H1 (cell line): ENCODE measurements around the gene TUBB1. TPM values are rescaled to one million over a fixed set of nuclear protein-coding genes. Genes with fewer than 3 reads are reported as not detected.

Experiments used
- CTCF ChIA-PET: fragments of 300-600 bp; sonication (Branson Sonifier 250); formaldehyde crosslinking; loops from one replicate; lab custom pipeline; 2021; ENCODE audit not compliant: partially characterized antibody; lab: Charles Lee
- POLR2A ChIA-PET: fragments of 300-600 bp; sonication (Branson Sonifier 250); formaldehyde crosslinking; loops from one replicate; lab custom pipeline; 2021; ENCODE audit warnings: inconsistent platforms; ENCODE audit not compliant: partially characterized antibody; lab: Charles Lee
- DNase-seq, 2 experiments: peaks; one replicate each; pipeline versions ENCODE4 v3.0.0 to v3.0.0-alpha.2; 2010 to 2022; ENCODE audit warnings: low spot score in 2 of 2, low read depth in 1 of 2, mixed read lengths in 1 of 2
- FAIRE-seq: peaks from 2 replicates; lab custom pipeline; 2011; peaks lifted over from hg19 to GRCh38; lab: Jason Lieb, UNC
- H2AFZ ChIP-seq: 2 replicates; pipeline ENCODE4 v1.8.1; 2012; ENCODE audit warnings: low read length, inconsistent platforms
- H2AK5ac ChIP-seq: 2 replicates; pipeline ENCODE4 v1.6.1; 2013; ENCODE audit warnings: low read depth, low read length
- H2BK120ac ChIP-seq: replicated peaks from 2 replicates; pipeline ENCODE3; 2013; ENCODE audit warnings: low read depth, low read length, inconsistent platforms
- H2BK12ac ChIP-seq: 2 replicates; pipeline ENCODE4 v1.6.1; 2013; ENCODE audit warnings: low read depth, low read length
- H2BK15ac ChIP-seq: 2 replicates; pipeline ENCODE4 v1.6.1; 2013; ENCODE audit warnings: low read length
- H2BK20ac ChIP-seq: 2 replicates; pipeline ENCODE4 v1.6.1; 2013; ENCODE audit warnings: low read length
- H2BK5ac ChIP-seq: 2 replicates; pipeline ENCODE4 v1.6.1; 2013; ENCODE audit warnings: low read depth, low read length
- H3K14ac ChIP-seq: 2 replicates; pipeline ENCODE4 v1.6.1; 2013; ENCODE audit warnings: inconsistent platforms; ENCODE audit not compliant: insufficient read length
- H3K18ac ChIP-seq: 2 replicates; pipeline ENCODE4 v1.6.1; 2013; ENCODE audit warnings: low read length; ENCODE audit errors: extremely low read depth
- H3K23ac ChIP-seq: 2 replicates; pipeline ENCODE4 v1.6.1; 2013; ENCODE audit warnings: inconsistent platforms; ENCODE audit not compliant: insufficient read length
- H3K23me2 ChIP-seq: 2 replicates; pipeline ENCODE4 v1.6.1; 2013; ENCODE audit warnings: low read depth, low read length
- H3K27ac ChIP-seq: 2 replicates; pipeline ENCODE4 v1.6.1; 2011; ENCODE audit warnings: low read depth, low read length, inconsistent platforms
- H3K27me3 ChIP-seq, 4 experiments: replicated peaks in 1 of 4; 1 replicate in 1 of 4; 2 replicates in 3 of 4; pipeline versions ENCODE4 v1.6.1 to v1.8.1; 2011 to 2013; ENCODE audit warnings: low read length in 3 of 4, mild to moderate bottlenecking in 3 of 4, inconsistent platforms in 2 of 4, mixed read lengths in 2 of 4, moderate library complexity in 1 of 4; ENCODE audit not compliant: control insufficient read depth in 3 of 4, insufficient read depth in 3 of 4; ENCODE audit errors: extremely low read depth in 1 of 4
- H3K36me3 ChIP-seq, 4 experiments: 2 replicates each; pipeline versions ENCODE4 v1.6.1 to v1.8.1; 2011 to 2013; ENCODE audit warnings: mild to moderate bottlenecking in 4 of 4, low read length in 3 of 4, moderate library complexity in 2 of 4, control low read depth in 1 of 4, inconsistent platforms in 1 of 4; ENCODE audit not compliant: insufficient read depth in 4 of 4, control insufficient read depth in 2 of 4
- H3K4ac ChIP-seq: replicated peaks from 2 replicates; pipeline ENCODE3; 2013; ENCODE audit warnings: low read length, low read depth, mixed read lengths, inconsistent platforms; ENCODE audit not compliant: insufficient read length
- H3K4me1 ChIP-seq, 4 experiments: replicated peaks in 1 of 4; 1 replicate in 1 of 4; 2 replicates in 3 of 4; pipeline versions ENCODE4 v1.6.1 to v1.8.1; 2011 to 2013; ENCODE audit warnings: low read length in 3 of 4, inconsistent platforms in 2 of 4, mixed read lengths in 1 of 4; ENCODE audit not compliant: insufficient read depth in 4 of 4, control insufficient read depth in 3 of 4
- H3K4me2 ChIP-seq, 2 experiments: 2 replicates each; pipeline versions ENCODE4 v1.6.1 to v1.8.1; 2011 to 2013; ENCODE audit warnings: low read depth in 2 of 2, low read length in 2 of 2, control low read depth in 1 of 2, inconsistent platforms in 1 of 2, mild to moderate bottlenecking in 1 of 2; ENCODE audit not compliant: insufficient read depth in 1 of 2
- H3K4me3 ChIP-seq, 4 experiments: fragments of 200-600, 300-600 bp in 1 of 4; sonication (generic), shearing (Covaris generic), sonication (Bioruptor Twin) in 1 of 4; 2 replicates each; pipeline versions ENCODE4 v1.5.1 to v1.8.1; 2011 to 2016; ENCODE audit warnings: low read length in 4 of 4, low read depth in 3 of 4, control low read depth in 2 of 4, inconsistent platforms in 2 of 4, mild to moderate bottlenecking in 2 of 4, mixed read lengths in 1 of 4, moderate library complexity in 1 of 4; ENCODE audit not compliant: insufficient read depth in 2 of 4; ENCODE audit errors: extremely low read depth in 1 of 4
- H3K56ac ChIP-seq: replicated peaks from 2 replicates; pipeline ENCODE3; 2013; ENCODE audit warnings: low read depth, mild to moderate bottlenecking, mixed read lengths, low read length, inconsistent platforms; ENCODE audit not compliant: insufficient read length
- H3K79me1 ChIP-seq: 2 replicates; pipeline ENCODE4 v1.6.1; 2013; ENCODE audit warnings: low read depth, low read length, control low read depth
- H3K79me2 ChIP-seq, 2 experiments: 2 replicates each; pipeline versions ENCODE4 v1.6.1 to v1.8.1; 2012 to 2013; ENCODE audit warnings: low read length in 2 of 2, mild to moderate bottlenecking in 2 of 2, inconsistent platforms in 1 of 2; ENCODE audit not compliant: insufficient read depth in 2 of 2, control insufficient read depth in 1 of 2
- H3K9ac ChIP-seq, 4 experiments: replicated peaks in 1 of 4; 1 replicate in 1 of 4; 2 replicates in 3 of 4; pipeline versions ENCODE4 v1.6.1 to v1.8.1; 2011 to 2013; ENCODE audit warnings: low read depth in 3 of 4, low read length in 3 of 4, control low read depth in 2 of 4, mild to moderate bottlenecking in 2 of 4, moderate library complexity in 2 of 4, inconsistent platforms in 1 of 4; ENCODE audit errors: extremely low read depth in 1 of 4
- H3K9me3 ChIP-seq, 2 experiments: 2 replicates each; pipeline versions ENCODE4 v1.6.1 to v1.8.1; 2012 to 2013; ENCODE audit warnings: mild to moderate bottlenecking in 2 of 2, moderate library complexity in 2 of 2, control low read depth in 1 of 2, inconsistent platforms in 1 of 2, low read depth in 1 of 2, low read length in 1 of 2, mixed read lengths in 1 of 2; ENCODE audit not compliant: insufficient read depth in 2 of 2
- H4K20me1 ChIP-seq, 2 experiments: replicated peaks in 1 of 2; 2 replicates each; pipeline versions ENCODE3 to v1.8.1; 2011 to 2013; ENCODE audit warnings: inconsistent platforms in 2 of 2, low read length in 2 of 2, mild to moderate bottlenecking in 1 of 2; ENCODE audit not compliant: insufficient read depth in 2 of 2, control insufficient read depth in 1 of 2
- H4K5ac ChIP-seq: 2 replicates; pipeline ENCODE4 v1.6.1; 2013; ENCODE audit warnings: low read length, low read depth, mixed read lengths, inconsistent platforms; ENCODE audit not compliant: insufficient read length
- H4K8ac ChIP-seq: 2 replicates; pipeline ENCODE4 v1.8.0; 2013; ENCODE audit warnings: mild to moderate bottlenecking, moderate library complexity, low read length, inconsistent platforms; ENCODE audit not compliant: insufficient read depth; ENCODE audit errors: extremely low read depth
- H4K91ac ChIP-seq: replicated peaks from 2 replicates; pipeline ENCODE3; 2013; ENCODE audit warnings: low read length, mixed read lengths, inconsistent platforms; ENCODE audit not compliant: insufficient read length
- BRCA1 ChIP-seq: IDR thresholded peaks from 2 replicates; pipeline ENCODE4 v1.6.1; 2012; ENCODE audit warnings: low read depth, low read length, improper control_type of control experiment
- CBX5 ChIP-seq: fragments of 300-800, 300-1000 bp; sonication (generic); IDR thresholded peaks from 2 replicates; pipeline ENCODE4 v1.7.1; 2016; ENCODE audit warnings: antibody characterized with exemption, low read length, low read depth
- EP300 ChIP-seq, 2 experiments: IDR thresholded peaks; 1 replicate in 1 of 2; 2 replicates in 1 of 2; pipeline ENCODE4 v1.6.1; 2011 to 2012; ENCODE audit warnings: low read depth in 2 of 2, low read length in 2 of 2, mild to moderate bottlenecking in 2 of 2, borderline replicate concordance in 1 of 2, inconsistent platforms in 1 of 2, moderate library complexity in 1 of 2
- HDAC6 ChIP-seq: IDR thresholded peaks from one replicate; pipeline ENCODE4 v1.7.1; 2012; ENCODE audit warnings: low read depth, mild to moderate bottlenecking, inconsistent platforms, low read length, moderate library complexity
- JUN ChIP-seq: IDR thresholded peaks from 2 replicates; pipeline ENCODE4 v1.6.1; 2011; ENCODE audit warnings: low read depth, mild to moderate bottlenecking, improper control_type of control experiment, low read length
- SRF ChIP-seq: IDR thresholded peaks from 2 replicates; pipeline ENCODE4 v1.6.1; 2011; ENCODE audit warnings: mild to moderate bottlenecking, low read depth, low read length, moderate library complexity
- TAF7 ChIP-seq: optimal IDR thresholded peaks from 2 replicates; pipeline ENCODE3; 2011; ENCODE audit warnings: low read depth, mild to moderate bottlenecking, inconsistent platforms, low read length, moderate library complexity, borderline replicate concordance
- TBP ChIP-seq: IDR thresholded peaks from 2 replicates; pipeline ENCODE4 v1.6.1; 2011; ENCODE audit warnings: low read depth, low read length, improper control_type of control experiment
- ZNF274 ChIP-seq: IDR thresholded peaks from 2 replicates; pipeline ENCODE4 v1.7.0; 2012; ENCODE audit warnings: low read length, borderline replicate concordance; ENCODE audit errors: extremely low read depth
- WGBS, 2 experiments: shearing (Covaris generic) in 1 of 2; methylation state at CpG; one replicate each; pipeline versions ENCODE4 v1.1.6 to v1.1.7; 2013 to 2015; ENCODE audit warnings: low lambda C conversion rate in 2 of 2, mixed read lengths in 2 of 2, inconsistent platforms in 1 of 2, low coverage in 1 of 2, missing lambda C conversion rate in 1 of 2; ENCODE audit not compliant: insufficient replicate concordance in 2 of 2, insufficient coverage in 1 of 2, insufficient read length in 1 of 2; ENCODE audit errors: extremely low coverage in 1 of 2, missing lambda C conversion rate in 1 of 2; 5-methylcytosine and 5-hydroxymethylcytosine counted together
- polyA plus RNA-seq, 7 experiments: library from polyadenylated mRNA; depleted of rRNA in 3 of 7; stranded (reverse) in 5 of 7; unstranded in 2 of 7; fragments of >200 nt in 5 of 7; fragments of 200-250 nt in 2 of 7; gene quantifications; 1 replicate in 5 of 7; 2 replicates in 1 of 7; 4 replicates in 1 of 7; pipeline versions ENCODE4 v1.2.1 to v1.2.3, GENCODE V29; 2011 to 2013; ENCODE audit warnings: missing spikeins in 2 of 7, mixed read lengths in 2 of 7
- total RNA-seq: library from RNA; stranded (reverse); fragmentation: NEBNext Ultra II Directional; extraction: Animal tissue kit (Norgen Biotek cat#: 25700); gene quantifications from 2 replicates; pipeline ENCODE4 v1.2.1, GENCODE V29; 2021
- TF ChIP-seq, protein P1 (sequence below), 3 experiments: IDR thresholded peaks; 1 replicate in 2 of 3; 2 replicates in 1 of 3; pipeline versions ENCODE4 v1.5.1 to v1.6.1; 2011; ENCODE audit warnings: low read length in 3 of 3, mild to moderate bottlenecking in 3 of 3, inconsistent platforms in 2 of 3, low read depth in 1 of 3, moderate library complexity in 1 of 3; ENCODE audit not compliant: insufficient read depth in 1 of 3; ENCODE audit errors: control extremely low read depth in 1 of 3

TUBB1 gene
- total and polyA plus RNA-seq, 2 of the 8 experiments (the other 6 are each of a cell fraction or from before 2014, with no cell fraction given), result not detected

DNA sequence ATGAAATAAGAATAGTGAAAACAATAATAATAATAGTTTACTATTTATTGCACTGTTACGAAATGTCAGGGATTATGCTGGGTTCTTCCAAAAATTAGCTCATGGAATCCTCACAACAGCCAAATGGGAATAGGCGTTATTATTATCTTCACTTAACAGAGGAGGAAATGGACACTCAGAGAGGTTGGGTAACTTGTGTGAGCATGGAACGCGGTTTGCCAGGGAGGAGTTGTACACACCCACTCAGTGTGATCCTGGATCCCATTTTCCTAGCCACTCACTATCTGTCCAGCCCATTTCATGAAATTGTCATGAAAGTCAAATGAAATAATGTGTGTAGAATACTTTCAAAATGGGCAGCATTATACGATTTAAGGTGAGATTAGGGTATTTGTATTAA lies 33.6 kb upstream of the TUBB1 start:
- Histone ChIP-seq H2BK5ac (no peak overlapping the region), H3K18ac (no peak overlapping the region), H3K4me2 (no peak overlapping the region), H3K36me3 (peaks cover 24 to 40% (median 33%) of the 10 kb centered on the region in 4 experiments), H3K56ac (no peak overlapping the region), H3K9me3 (no peaks in the 10 kb centered on the region), H4K91ac (no peak overlapping the region), H3K23ac (no peak overlapping the region), H2AK5ac (no peak overlapping the region), H4K5ac (no peak overlapping the region), H3K79me2 (peaks cover 4 to 43% of the 10 kb centered on the region in 2 experiments), H3K4me3 (no peak overlapping the region), H2BK15ac (no peak overlapping the region), H2AFZ (no peak overlapping the region), H2BK20ac (no peak overlapping the region), H2BK120ac (no peak overlapping the region), H2BK12ac (no peak overlapping the region), H3K9ac (no peak overlapping the region), H3K4ac (no peak overlapping the region), H3K27me3 (no peaks in the 10 kb centered on the region), H4K20me1 (peaks cover 4 to 15% of the 10 kb centered on the region in 2 experiments), H3K23me2 (no peaks in the 10 kb centered on the region; the same call in 1 of the 2 replicates), H3K14ac (no peak overlapping the region), H3K79me1 (peaks cover 18% of the 10 kb centered on the region), H3K4me1 (no peaks in the 10 kb centered on the region), H3K27ac (no peak overlapping the region), H4K8ac (no peak overlapping the region)
- 94% methylated on average over 5 of the region's 5 CpGs; no CpG with 5 or more reads in 1 of the 2 experiments for WGBS, 2 experiments
- CTCF ChIA-PET, result no interaction called here
- DNase-seq (no peak), FAIRE-seq (no peak)
- TF ChIP-seq EP300 (IDR thresholded peaks at IDR 0.05; ENCODE audit: borderline replicate concordance in 1 of 2, low read depth in 2 of 2, low read length in 2 of 2) (no peak), ZNF274 (no peak), TBP (no peak), TAF7 (no peak), SRF (no peak), HDAC6 (no peak), CBX5 (no peak), BRCA1 (no peak), JUN (no peak)
- TF ChIP-seq, protein P1, sequence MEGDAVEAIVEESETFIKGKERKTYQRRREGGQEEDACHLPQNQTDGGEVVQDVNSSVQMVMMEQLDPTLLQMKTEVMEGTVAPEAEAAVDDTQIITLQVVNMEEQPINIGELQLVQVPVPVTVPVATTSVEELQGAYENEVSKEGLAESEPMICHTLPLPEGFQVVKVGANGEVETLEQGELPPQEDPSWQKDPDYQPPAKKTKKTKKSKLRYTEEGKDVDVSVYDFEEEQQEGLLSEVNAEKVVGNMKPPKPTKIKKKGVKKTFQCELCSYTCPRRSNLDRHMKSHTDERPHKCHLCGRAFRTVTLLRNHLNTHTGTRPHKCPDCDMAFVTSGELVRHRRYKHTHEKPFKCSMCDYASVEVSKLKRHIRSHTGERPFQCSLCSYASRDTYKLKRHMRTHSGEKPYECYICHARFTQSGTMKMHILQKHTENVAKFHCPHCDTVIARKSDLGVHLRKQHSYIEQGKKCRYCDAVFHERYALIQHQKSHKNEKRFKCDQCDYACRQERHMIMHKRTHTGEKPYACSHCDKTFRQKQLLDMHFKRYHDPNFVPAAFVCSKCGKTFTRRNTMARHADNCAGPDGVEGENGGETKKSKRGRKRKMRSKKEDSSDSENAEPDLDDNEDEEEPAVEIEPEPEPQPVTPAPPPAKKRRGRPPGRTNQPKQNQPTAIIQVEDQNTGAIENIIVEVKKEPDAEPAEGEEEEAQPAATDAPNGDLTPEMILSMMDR (IDR thresholded peaks at IDR 0.05; ENCODE audit: control extremely low read depth in 1 of 3, insufficient read depth in 1 of 3, low read depth in 1 of 3, low read length in 3 of 3), result no peak
- POLR2A ChIA-PET, result interaction anchor here (1.8 kb wide), 1 partner anchor 11 kb away, joined by 7 read pairs; no protein-coding TSS in a partner anchor
